Muscle layer of duodenum (tissue), 2 donors: ENCODE results near the gene ATXN7L3.

ENCODE experiments used
- H3K27ac ChIP-seq: one replicate; pipeline ENCODE4 v1.7.0; 2013; ENCODE audit warnings: mild to moderate bottlenecking, low read length
- H3K27me3 ChIP-seq: one replicate; pipeline ENCODE4 v1.7.0; 2013; ENCODE audit warnings: low read depth, mild to moderate bottlenecking, control low read depth, low read length
- H3K36me3 ChIP-seq, 2 donors: one replicate each; pipeline ENCODE4 v1.7.0; 2013; ENCODE audit warnings: low read length in 2 of 2, control low read depth in 1 of 2, mild to moderate bottlenecking in 1 of 2; ENCODE audit not compliant: insufficient read depth in 2 of 2, control insufficient read depth in 1 of 2
- H3K4me1 ChIP-seq, 2 donors: one replicate each; pipeline ENCODE4 v1.7.0; 2013; ENCODE audit warnings: low read length in 2 of 2, mild to moderate bottlenecking in 2 of 2, control low read depth in 1 of 2, moderate library complexity in 1 of 2; ENCODE audit not compliant: insufficient read depth in 2 of 2, control insufficient read depth in 1 of 2
- H3K4me3 ChIP-seq, 2 donors: one replicate each; pipeline ENCODE4 v1.7.0; 2013; ENCODE audit warnings: low read length in 2 of 2, low read depth in 1 of 2, mild to moderate bottlenecking in 1 of 2
- H3K9me3 ChIP-seq, 2 donors: one replicate each; pipeline ENCODE4 v1.7.0; 2013; ENCODE audit warnings: low read length in 2 of 2, control low read depth in 1 of 2, mild to moderate bottlenecking in 1 of 2; ENCODE audit not compliant: control insufficient read depth in 1 of 2
- donor health status: healthy.

ATXN7L3 gene

DNA sequence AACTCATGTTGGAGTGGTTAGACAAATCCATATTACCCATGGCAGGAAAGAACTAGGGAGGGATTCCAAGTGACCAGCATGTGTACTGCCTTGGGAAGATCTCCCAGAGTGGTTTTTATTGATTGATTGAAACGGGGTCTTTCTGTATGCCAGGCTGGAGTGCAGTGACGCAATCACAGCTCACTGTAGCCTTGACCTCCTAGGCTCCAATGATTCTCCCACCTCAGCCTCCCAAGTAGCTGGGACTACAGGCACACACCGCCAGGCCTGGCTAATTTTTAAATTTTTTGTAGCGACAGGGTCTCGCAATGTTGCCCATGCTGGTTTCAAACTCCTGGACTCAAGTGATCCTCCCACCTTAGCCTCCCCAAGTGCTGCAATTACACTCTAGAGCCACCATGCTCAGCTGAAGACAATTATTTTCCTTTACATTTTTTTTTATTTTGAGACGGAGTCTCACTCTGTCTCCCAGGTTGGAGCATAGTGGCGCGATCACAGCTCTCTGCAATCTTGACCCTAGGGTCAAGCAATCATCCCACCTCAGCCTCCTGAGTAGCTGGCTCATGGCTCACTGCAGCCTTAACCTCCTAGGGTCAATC, 15.4 kb downstream of the ATXN7L3 start:
- Histone ChIP-seq H3K27ac (no peak overlapping the region), H3K4me1 (peaks cover 0 to 28% of the 10 kb centered on the region in 2 donors)

DNA sequence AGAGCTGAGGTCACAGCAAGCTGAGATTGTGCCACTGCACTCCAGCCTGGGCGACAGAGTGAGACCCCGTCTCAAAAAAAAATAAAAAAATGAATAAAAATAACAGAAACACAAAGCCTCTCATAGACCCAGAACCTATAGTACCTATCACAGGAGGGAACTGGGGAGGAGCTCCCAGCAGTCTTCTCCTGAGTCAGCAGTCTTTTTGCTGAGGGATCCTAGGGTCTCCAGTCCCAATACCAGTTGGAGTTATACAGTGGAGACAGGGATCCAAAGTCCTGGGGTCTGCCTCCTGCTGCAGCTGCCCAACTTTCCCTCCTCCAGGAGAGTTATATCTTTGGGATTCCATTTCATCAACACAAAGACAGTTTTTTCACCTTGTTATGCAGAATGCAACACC, 16.7 kb downstream of the ATXN7L3 start:
- no peak overlapping the region for H3K4me3 ChIP-seq
- H3K9me3 ChIP-seq: no peaks in the 10 kb centered on the region
- H3K4me1 ChIP-seq: peaks cover 0 to 17% of the 10 kb centered on the region in 2 donors
- no peak overlapping the region for H3K27ac ChIP-seq
- peaks cover 10 to 12% of the 10 kb centered on the region in 2 donors for H3K36me3 ChIP-seq
- H3K27me3 ChIP-seq: no peaks in the 10 kb centered on the region

More for the DNA sequence above, 15.4 kb downstream of the ATXN7L3 start:
- peaks cover 9 to 15% of the 10 kb centered on the region in 2 donors for H3K36me3 ChIP-seq
- H3K9me3 ChIP-seq: no peaks in the 10 kb centered on the region
- no peaks in the 10 kb centered on the region for H3K27me3 ChIP-seq
- no peak overlapping the region for H3K4me3 ChIP-seq

DNA sequence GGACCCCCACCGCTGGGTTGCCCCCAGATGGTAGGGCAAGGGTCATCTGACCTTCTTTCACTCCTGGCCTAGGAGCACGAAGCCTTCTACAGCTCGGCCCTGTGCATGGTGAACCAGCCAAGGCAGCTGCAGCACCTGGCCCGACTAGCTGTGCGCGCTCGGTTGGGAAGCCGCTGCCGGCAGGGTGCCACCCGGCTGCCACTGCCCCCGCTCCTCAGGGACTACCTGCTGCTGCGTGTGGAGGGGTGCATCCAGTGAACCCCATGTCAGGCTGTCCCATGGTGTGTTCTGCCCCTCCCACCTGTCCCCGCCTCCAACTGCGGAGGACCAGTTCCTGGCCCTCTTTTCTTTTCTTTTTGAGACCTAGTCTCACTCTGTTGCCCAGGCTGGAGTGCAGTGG, 21.6 kb downstream of the ATXN7L3 start:
- no peak overlapping the region for H3K27ac ChIP-seq
- no peaks in the 10 kb centered on the region for H3K9me3 ChIP-seq
- no peaks in the 10 kb centered on the region for H3K4me1 ChIP-seq
- H3K4me3 ChIP-seq: no peak overlapping the region
- H3K36me3 ChIP-seq: peaks cover 10 to 27% of the 10 kb centered on the region in 2 donors
- no peaks in the 10 kb centered on the region for H3K27me3 ChIP-seq

DNA sequence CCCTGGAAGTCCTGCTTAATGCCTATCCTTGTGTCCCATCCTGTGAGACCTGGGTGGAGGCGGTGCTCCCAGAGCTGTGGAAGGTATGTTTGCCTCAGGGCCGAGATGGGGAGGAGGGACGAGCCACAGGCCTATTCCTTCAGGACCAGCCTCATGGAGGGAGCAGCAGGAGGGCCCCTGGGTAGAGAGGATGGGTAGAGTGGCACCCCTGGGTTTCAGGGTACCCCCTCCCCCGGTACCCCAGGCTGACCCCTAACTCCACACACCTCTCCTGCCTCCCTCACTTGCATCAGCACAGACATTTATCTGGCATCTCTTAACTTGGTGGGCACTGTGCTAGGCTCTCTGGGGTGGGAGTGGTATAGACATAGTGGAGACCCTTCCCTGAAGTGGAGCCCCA, 22.0 kb downstream of the ATXN7L3 start:
- Histone ChIP-seq H3K4me1 (no peaks in the 10 kb centered on the region), H3K4me3 (no peak overlapping the region), H3K27ac (no peak overlapping the region), H3K9me3 (no peaks in the 10 kb centered on the region), H3K27me3 (no peaks in the 10 kb centered on the region), H3K36me3 (peaks cover 10 to 25% of the 10 kb centered on the region in 2 donors)

DNA sequence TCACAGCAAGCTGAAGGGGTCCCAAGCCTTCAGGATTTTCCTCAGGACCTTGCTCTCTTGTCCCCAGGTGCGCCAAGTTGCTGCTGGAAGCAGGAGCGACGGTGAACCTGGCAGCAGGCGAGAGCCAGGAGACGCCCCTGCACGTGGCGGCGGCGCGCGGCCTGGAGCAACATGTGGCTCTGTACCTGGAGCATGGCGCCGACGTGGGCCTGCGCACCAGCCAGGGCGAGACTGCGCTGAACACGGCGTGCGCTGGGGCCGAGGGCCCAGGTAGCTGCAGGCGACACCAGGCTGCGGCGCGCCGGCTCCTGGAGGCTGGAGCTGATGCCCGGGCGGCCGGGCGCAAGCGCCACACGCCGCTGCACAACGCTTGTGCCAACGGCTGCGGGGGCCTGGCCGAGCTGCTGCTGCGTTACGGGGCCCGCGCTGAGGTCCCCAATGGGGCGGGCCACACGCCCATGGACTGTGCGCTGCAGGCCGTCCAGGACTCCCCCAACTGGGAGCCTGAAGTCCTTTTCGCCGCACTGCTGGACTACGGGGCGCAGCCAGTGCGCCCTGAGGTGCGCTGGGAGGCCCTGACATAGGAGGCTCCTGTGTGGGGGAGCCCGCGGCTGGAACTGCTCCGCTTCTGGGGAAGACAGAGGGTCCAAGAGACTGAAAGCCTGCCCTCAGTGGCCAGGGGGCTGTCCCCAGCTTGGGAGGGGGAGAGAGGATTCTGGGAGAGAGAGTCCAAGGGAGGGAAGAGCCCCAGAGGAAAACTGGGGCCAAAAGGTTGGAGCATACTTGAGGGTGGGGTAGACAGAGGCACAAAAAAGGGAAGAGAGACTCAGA, 22.8 kb downstream of the ATXN7L3 start:
- no peaks in the 10 kb centered on the region for H3K4me1 ChIP-seq
- H3K27me3 ChIP-seq: no peaks in the 10 kb centered on the region
- no peak overlapping the region for H3K4me3 ChIP-seq
- H3K9me3 ChIP-seq: no peaks in the 10 kb centered on the region
- H3K36me3 ChIP-seq: peaks cover 3 to 21% of the 10 kb centered on the region in 2 donors
- H3K27ac ChIP-seq: no peak overlapping the region

DNA sequence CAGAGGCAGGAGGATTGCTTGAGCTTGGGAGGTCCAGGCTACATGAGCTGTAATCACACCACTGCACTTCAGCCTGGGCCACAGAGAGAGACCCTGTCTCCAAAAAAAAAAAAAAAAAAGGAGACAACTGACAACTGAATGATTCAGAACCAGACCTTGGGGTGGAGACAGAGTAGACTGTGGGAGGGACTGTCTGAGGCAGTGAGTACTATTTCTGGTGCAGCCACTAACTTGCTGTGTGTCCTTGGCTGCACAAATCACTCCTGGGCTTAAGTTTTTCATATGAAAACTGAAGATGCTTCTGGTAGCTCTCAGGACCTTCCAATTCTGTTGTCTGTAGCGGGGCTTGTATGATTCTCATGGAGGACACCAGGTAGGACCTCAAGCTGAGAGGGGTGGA, 23.4 kb downstream of the ATXN7L3 start:
- H3K36me3 ChIP-seq: peaks cover 0 to 21% of the 10 kb centered on the region in 2 donors
- no peak overlapping the region for H3K27ac ChIP-seq
- no peaks in the 10 kb centered on the region for H3K27me3 ChIP-seq
- H3K9me3 ChIP-seq: no peaks in the 10 kb centered on the region
- no peak overlapping the region for H3K4me3 ChIP-seq
- no peaks in the 10 kb centered on the region for H3K4me1 ChIP-seq

DNA sequence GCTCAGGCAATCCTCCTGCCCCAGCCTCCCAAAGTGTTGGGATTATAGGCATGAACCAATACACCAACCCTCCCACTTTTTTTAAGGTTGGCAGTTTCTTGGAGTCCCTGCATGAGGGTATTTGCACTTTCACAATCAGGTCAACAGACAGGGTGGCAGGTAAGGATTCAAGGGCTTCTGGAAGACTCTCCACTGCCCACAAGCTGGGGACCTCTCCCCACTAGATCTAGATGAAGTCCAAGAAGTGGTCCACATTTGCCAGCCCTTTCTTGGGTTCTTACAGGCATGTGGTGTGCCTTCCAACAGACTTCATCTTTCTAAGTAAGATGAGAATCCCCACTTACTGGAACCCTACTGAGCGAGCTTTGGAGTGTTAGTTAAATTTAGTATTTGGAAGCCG, 25.3 kb downstream of the ATXN7L3 start:
- Histone ChIP-seq H3K36me3 (peaks cover 0 to 21% of the 10 kb centered on the region in 2 donors), H3K4me1 (peaks cover 0 to 6% of the 10 kb centered on the region in 2 donors), H3K27me3 (no peaks in the 10 kb centered on the region), H3K9me3 (no peaks in the 10 kb centered on the region), H3K4me3 (no peak overlapping the region), H3K27ac (no peak overlapping the region)

DNA sequence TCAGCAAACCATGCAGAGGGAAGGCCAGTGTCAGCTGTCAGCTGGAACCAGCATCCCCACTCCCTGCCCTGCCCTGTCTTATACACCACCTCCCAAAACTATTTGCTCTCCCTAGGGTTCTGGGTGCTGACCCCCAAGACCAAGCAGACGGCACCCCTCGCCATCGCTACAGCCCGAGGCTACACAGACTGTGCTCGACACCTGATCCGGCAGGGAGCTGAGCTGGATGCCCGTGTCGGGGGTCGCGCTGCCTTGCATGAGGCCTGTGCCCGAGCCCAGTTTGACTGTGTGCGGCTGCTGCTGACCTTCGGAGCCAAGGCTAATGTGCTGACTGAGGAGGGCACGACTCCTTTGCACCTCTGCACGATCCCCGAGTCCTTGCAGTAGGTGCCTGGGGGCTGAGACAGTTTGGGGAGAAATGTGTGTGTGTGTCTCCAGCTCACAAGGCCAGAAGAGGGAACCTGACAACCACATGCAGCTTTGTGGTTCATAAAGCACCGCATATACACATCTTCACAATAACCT, 27.7 kb downstream of the ATXN7L3 start:
- no peak overlapping the region for H3K4me3 ChIP-seq
- peaks cover 0 to 13% of the 10 kb centered on the region in 2 donors for H3K4me1 ChIP-seq
- no peaks in the 10 kb centered on the region for H3K9me3 ChIP-seq
- H3K36me3 ChIP-seq: peaks cover 0 to 8% of the 10 kb centered on the region in 2 donors
- H3K27me3 ChIP-seq: no peaks in the 10 kb centered on the region
- H3K27ac ChIP-seq: no peak overlapping the region

DNA sequence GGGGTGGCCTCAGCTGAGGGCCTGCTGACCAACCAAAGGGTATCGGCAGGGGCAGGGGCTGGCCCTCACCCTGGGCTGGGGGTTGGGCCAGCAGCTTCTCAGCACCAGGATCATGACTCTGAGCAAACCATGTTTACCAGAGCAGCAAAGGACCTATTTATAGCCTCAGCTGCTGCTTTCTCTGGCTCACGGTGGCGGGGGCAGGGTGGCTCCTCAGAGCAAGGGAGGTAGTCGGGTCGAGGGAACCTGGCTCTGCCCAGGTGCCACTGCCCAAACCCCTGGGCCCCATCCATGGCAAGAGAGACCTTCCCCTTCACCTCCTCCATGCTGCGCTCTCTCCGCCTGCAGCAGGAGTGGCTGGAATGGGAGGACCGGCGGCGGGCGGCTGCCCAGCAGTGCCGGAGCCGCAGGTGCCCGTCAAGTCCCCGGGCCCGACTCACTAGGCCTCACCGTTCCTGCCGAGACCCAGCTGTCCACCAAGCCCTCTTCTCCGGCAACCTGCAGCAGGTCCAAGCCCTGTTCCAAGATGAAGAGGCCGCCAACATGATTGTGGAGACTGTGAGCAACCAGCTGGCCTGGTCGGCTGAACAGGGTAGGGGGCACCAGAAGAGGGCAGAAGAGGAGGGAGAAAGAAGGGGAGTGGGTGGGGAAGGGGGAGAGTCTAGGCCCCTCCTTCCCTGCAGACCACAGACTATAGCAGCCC, 29.0 kb downstream of the ATXN7L3 start, which contains the start of gene ASB16:
Gene ASB16 (plus strand): TSS at position 206 of the 703 bp plus-strand sequence. CDS start 86 bp downstream, at position 292.
- Histone ChIP-seq H3K4me1 (peaks cover 0 to 13% of the 10 kb centered on the region in 2 donors), H3K27ac (no peak within 1 kb of the TSS), H3K36me3 (no peaks in the 10 kb centered on the region), H3K9me3 (no peaks in the 10 kb centered on the region), H3K27me3 (no peaks in the 10 kb centered on the region), H3K4me3 (peak within 1 kb of the TSS; percentile 16 to 58)

DNA sequence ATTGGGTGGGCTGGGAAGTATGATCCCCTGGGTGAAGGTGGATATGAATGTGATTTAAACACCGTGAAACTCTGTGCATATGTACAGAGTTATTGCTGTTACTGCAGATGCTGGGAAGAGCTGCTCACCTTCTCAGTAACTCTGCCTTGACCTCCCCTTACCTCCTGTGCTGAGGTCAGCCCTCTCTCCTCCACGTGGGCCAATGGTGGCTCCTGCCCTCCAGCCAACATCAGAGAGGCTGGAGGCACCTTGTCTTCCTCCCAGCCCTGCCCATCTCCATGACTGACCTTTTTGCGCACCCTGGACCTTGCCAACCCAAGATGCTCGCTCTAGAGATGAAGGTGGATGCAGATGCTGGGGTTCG, 29.6 kb downstream of the ATXN7L3 start:
- no peaks in the 10 kb centered on the region for H3K36me3 ChIP-seq
- H3K4me1 ChIP-seq: peaks cover 0 to 13% of the 10 kb centered on the region in 2 donors
- no peaks in the 10 kb centered on the region for H3K9me3 ChIP-seq
- H3K4me3 ChIP-seq: peak overlapping the region in 1 of 2 donors; percentile 58
- no peaks in the 10 kb centered on the region for H3K27me3 ChIP-seq
- no peak overlapping the region for H3K27ac ChIP-seq
